Adrenal gland (tissue), 5 donors: ENCODE results near the gene ZBTB26.

Experiments used
- CTCF ChIP-seq, 6 experiments: fragments of 450-650 bp in 4 of 6; fragments of 200-600 bp in 2 of 6; sonication (generic) in 1 of 6; IDR thresholded peaks; 1 replicate in 5 of 6; 2 replicates in 1 of 6; pipeline versions ENCODE4 v1.5.1 to v1.8.0; 2016 to 2021; ENCODE audit warnings: antibody characterized with exemption in 6 of 6, mild to moderate bottlenecking in 2 of 6, moderate library complexity in 1 of 6
- POLR2A ChIP-seq, 2 donors: fragments of 450-650 bp; IDR thresholded peaks; one replicate each; pipeline ENCODE4 v1.6.1; 2017; ENCODE audit warnings: antibody characterized with exemption in 2 of 2, mild to moderate bottlenecking in 2 of 2, moderate library complexity in 1 of 2
- donor health status: DM: no; HTN: no; CAD: no.

DNA sequence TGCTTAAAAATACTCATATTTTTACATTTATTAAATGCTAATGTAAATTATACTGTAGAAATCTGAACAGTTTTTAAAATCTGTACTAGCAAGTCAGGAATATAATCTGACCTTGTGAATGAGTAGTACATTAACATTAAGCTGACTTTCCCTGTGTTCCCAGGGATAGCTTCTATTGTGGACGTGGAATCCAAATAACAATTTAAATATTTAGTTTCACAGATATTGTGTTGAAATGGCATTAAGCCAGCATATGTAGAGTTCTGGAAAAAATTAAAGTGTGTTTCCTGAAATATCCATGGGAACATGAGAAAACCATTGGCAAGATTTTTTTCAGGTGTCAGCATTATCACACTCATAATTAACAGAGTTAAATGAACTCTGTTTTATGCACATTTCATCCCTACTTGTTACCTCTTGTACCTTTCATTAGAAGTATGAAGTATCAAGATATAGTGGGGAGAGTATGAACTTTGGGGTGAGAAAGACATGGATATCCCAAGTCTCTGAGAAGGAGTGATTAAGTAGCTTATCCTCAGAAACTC lies 15.2 kb upstream of the ZBTB26 start:
- TF ChIP-seq CTCF (IDR thresholded peaks at IDR 0.05) (no peak), POLR2A (IDR thresholded peaks at IDR 0.05) (no peak)
